ENCODE results near the gene SCAI. TPM values are rescaled to one million over a fixed set of nuclear protein-coding genes. Genes with fewer than 3 reads are reported as not detected.

SCAI gene
- total and polyA plus RNA-seq, 9 of the 15 experiments (the other 6 are each of a cell fraction or from before 2014, with no cell fraction given), result 0.70 to 12.4 (median 4.2) TPM

DNA sequence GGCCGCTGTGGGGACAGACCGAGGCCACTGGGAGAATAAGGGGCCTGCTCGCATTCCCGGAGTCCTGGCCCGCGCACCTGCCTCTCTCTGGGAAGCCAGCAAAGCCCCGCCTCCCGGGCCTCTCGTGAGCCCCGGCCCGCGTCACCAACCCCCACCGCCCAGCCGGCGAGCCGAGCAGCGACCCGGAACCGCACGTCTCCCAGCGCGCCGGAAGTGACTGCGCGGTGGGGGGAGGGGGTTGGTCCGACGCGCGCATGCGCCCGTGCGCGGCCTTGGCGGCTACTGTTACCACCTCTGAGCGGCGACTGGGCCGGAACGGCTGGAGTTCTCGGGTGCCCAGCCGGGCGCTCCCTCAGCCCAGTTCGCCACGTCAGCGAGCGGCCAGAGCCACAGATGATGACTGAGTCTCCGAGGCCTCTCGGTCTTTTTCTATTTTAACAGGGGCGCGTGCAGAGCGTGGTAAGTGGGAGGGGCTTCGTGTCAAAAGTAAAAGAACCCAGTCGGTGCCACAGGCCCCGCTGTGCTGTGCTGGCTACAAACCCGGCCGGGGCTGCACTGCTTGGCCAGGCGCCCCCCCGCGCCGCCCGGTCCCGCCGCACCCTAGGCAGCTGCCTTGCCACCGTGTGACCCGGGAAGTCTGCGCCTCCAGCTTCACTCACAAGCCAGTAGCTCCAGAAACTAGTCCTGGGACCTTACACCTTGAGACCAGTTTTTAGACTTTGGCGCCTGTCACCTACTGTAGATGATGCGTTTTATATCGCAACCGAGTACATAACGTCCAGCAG, 202.2 kb downstream of the SCAI start, which contains the start of gene GOLGA1 (continued):
- TF ChIP-seq, protein P1, sequence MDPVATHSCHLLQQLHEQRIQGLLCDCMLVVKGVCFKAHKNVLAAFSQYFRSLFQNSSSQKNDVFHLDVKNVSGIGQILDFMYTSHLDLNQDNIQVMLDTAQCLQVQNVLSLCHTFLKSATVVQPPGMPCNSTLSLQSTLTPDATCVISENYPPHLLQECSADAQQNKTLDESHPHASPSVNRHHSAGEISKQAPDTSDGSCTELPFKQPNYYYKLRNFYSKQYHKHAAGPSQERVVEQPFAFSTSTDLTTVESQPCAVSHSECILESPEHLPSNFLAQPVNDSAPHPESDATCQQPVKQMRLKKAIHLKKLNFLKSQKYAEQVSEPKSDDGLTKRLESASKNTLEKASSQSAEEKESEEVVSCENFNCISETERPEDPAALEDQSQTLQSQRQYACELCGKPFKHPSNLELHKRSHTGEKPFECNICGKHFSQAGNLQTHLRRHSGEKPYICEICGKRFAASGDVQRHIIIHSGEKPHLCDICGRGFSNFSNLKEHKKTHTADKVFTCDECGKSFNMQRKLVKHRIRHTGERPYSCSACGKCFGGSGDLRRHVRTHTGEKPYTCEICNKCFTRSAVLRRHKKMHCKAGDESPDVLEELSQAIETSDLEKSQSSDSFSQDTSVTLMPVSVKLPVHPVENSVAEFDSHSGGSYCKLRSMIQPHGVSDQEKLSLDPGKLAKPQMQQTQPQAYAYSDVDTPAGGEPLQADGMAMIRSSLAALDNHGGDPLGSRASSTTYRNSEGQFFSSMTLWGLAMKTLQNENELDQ (CRISPR knock-in tag; IDR thresholded peaks at IDR 0.05; ENCODE audit: borderline replicate concordance), result no peak
- TF ChIP-seq, protein P2, sequence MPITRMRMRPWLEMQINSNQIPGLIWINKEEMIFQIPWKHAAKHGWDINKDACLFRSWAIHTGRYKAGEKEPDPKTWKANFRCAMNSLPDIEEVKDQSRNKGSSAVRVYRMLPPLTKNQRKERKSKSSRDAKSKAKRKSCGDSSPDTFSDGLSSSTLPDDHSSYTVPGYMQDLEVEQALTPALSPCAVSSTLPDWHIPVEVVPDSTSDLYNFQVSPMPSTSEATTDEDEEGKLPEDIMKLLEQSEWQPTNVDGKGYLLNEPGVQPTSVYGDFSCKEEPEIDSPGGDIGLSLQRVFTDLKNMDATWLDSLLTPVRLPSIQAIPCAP (CRISPR knock-in tag; IDR thresholded peaks at IDR 0.05; ENCODE audit: borderline replicate concordance), result no peak; the same call in 1 of the 2 replicates
- no peak for TF ChIP-seq U2AF2 (optimal IDR thresholded peaks at IDR 0.05; ENCODE audit: low read depth, low read length)
- TF ChIP-seq ZBTB7A (IDR thresholded peaks at IDR 0.05; ENCODE audit: borderline replicate concordance, control insufficient read depth, low read depth, low read length), result no peak
- no peak for TF ChIP-seq SIRT6 (IDR thresholded peaks at IDR 0.05; ENCODE audit: low read depth, low read length)
- no peak for TF ChIP-seq TRIM28 (IDR thresholded peaks at IDR 0.05)
- TF ChIP-seq HNRNPL (IDR thresholded peaks at IDR 0.05; ENCODE audit: low read depth, low read length), result peak; percentile 73; the same call in 1 of the 2 replicates
- no peak for TF ChIP-seq PRMT5 (CRISPR knock-in tag; IDR thresholded peaks at IDR 0.05)
- TF ChIP-seq ATF1 (CRISPR knock-in tag; IDR thresholded peaks at IDR 0.05), result peak; percentile 93
- TF ChIP-seq ATF1 (tag; IDR thresholded peaks at IDR 0.05), result peak; percentile 98
- TF ChIP-seq, protein P3, sequence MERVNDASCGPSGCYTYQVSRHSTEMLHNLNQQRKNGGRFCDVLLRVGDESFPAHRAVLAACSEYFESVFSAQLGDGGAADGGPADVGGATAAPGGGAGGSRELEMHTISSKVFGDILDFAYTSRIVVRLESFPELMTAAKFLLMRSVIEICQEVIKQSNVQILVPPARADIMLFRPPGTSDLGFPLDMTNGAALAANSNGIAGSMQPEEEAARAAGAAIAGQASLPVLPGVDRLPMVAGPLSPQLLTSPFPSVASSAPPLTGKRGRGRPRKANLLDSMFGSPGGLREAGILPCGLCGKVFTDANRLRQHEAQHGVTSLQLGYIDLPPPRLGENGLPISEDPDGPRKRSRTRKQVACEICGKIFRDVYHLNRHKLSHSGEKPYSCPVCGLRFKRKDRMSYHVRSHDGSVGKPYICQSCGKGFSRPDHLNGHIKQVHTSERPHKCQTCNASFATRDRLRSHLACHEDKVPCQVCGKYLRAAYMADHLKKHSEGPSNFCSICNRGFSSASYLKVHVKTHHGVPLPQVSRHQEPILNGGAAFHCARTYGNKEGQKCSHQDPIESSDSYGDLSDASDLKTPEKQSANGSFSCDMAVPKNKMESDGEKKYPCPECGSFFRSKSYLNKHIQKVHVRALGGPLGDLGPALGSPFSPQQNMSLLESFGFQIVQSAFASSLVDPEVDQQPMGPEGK (CRISPR knock-in tag; IDR thresholded peaks at IDR 0.05; ENCODE audit: borderline replicate concordance), result no peak
- TF ChIP-seq SIN3A (IDR thresholded peaks at IDR 0.05; ENCODE audit: borderline replicate concordance in 2 of 2, control insufficient read depth in 1 of 2, low read depth in 2 of 2, low read length in 2 of 2), result peak; percentile 39 to 62; a peak in 1 of 4 replicates
- TF ChIP-seq SUPT5H (IDR thresholded peaks at IDR 0.05), result peak; percentile 91
- TF ChIP-seq FOXJ3 (CRISPR knock-in tag; IDR thresholded peaks at IDR 0.05), result no peak
- TF ChIP-seq CHCHD3 (CRISPR knock-in tag; IDR thresholded peaks at IDR 0.05), result no peak
- TF ChIP-seq, protein P4, sequence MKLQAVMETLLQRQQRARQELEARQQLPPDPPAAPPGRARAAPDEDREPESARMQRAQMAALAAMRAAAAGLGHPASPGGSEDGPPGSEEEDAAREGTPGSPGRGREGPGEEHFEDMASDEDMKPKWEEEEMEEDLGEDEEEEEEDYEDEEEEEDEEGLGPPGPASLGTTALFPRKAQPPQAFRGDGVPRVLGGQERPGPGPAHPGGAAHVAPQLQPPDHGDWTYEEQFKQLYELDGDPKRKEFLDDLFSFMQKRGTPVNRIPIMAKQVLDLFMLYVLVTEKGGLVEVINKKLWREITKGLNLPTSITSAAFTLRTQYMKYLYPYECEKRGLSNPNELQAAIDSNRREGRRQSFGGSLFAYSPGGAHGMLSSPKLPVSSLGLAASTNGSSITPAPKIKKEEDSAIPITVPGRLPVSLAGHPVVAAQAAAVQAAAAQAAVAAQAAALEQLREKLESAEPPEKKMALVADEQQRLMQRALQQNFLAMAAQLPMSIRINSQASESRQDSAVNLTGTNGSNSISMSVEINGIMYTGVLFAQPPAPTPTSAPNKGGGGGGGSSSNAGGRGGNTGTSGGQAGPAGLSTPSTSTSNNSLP (IDR thresholded peaks at IDR 0.05; ENCODE audit: borderline replicate concordance, low read depth, low read length), result no peak
- TF ChIP-seq PCBP2 (IDR thresholded peaks at IDR 0.05; ENCODE audit: low read depth, low read length, poor library complexity, severe bottlenecking), result no peak

Data from K562 (cell line).